Fibroblast of peridontal ligament (primary cell): Measurements from ENCODE around the gene SACS.

ENCODE experiments used
- DNase-seq: peaks from one replicate; pipeline ENCODE4 v3.0.0-alpha.2; 2010; ENCODE audit errors: extremely low read depth

Gene SACS

GRCh38 chr13:23433171-23434153 is at the start of gene SACS:
Gene SACS, minus strand, starts transcription at chr13:23433702. Its CDS starts 22,463 bp downstream, at chr13:23411239.
- DNase-seq, result peak; percentile 61

- DNase-seq, result no peak
Observed at GRCh38 chr13:23480324-23480723, 46.8 kb upstream of the SACS start.

- no peak for DNase-seq
Observed at GRCh38 chr13:23477101-23477500, 43.6 kb upstream of the SACS start.

- no peak for DNase-seq
Observed at GRCh38 chr13:23473221-23473620, 39.7 kb upstream of the SACS start.

GRCh38 chr13:23472189-23472588 is 38.7 kb upstream of the SACS start:
- no peak for DNase-seq

GRCh38 chr13:23470790-23471614 is 37.5 kb upstream of the SACS start:
- no peak for DNase-seq

- DNase-seq, result peak; percentile 35
Observed at GRCh38 chr13:23469951-23470421, 36.5 kb upstream of the SACS start.

- DNase-seq, result no peak
Observed at GRCh38 chr13:23468811-23469210, 35.3 kb upstream of the SACS start.

- DNase-seq, result no peak
Observed at GRCh38 chr13:23467932-23468278, 34.4 kb upstream of the SACS start.

- peak; percentile 26 for DNase-seq
Observed at GRCh38 chr13:23467048-23467931, 33.8 kb upstream of the SACS start.

GRCh38 chr13:23466144-23467002 is 32.9 kb upstream of the SACS start:
- peak; percentile 88 for DNase-seq

- DNase-seq, result no peak
Observed at GRCh38 chr13:23463661-23464060, 30.2 kb upstream of the SACS start.

GRCh38 chr13:23462815-23463559 is 29.5 kb upstream of the SACS start:
- DNase-seq, result peak; percentile 26

GRCh38 chr13:23461544-23461943 is 28.0 kb upstream of the SACS start:
- DNase-seq, result no peak

- DNase-seq, result no peak
Observed at GRCh38 chr13:23460921-23461320, 27.4 kb upstream of the SACS start.

- DNase-seq, result no peak
Observed at GRCh38 chr13:23460309-23460708, 26.8 kb upstream of the SACS start.

- DNase-seq, result no peak
Observed at GRCh38 chr13:23458989-23459388, 25.5 kb upstream of the SACS start.

- peak; percentile 44 for DNase-seq
Observed at GRCh38 chr13:23456437-23457210, 23.1 kb upstream of the SACS start.
